Fibroblast of lung (primary cell): ENCODE results near the gene NMT1. TPM values are rescaled to one million over a fixed set of nuclear protein-coding genes. Genes with fewer than 3 reads are reported as not detected.

Experiments
- DNase-seq, 2 donors: peaks; one replicate each; pipeline versions ENCODE4 v3.0.0 to v3.0.0-alpha.2; 2010; ENCODE audit warnings: low read depth in 2 of 2
- H2AFZ ChIP-seq: 2 replicates; pipeline ENCODE4 v1.5.1; 2012; ENCODE audit warnings: low read length, control low read depth, inconsistent platforms
- H3K27ac ChIP-seq: 2 replicates; pipeline ENCODE4 v1.5.1; 2011; ENCODE audit warnings: low read length, control low read depth; ENCODE audit not compliant: insufficient read depth
- H3K27me3 ChIP-seq: 2 replicates; pipeline ENCODE4 v1.5.1; 2011; ENCODE audit warnings: mild to moderate bottlenecking, low read length; ENCODE audit not compliant: control insufficient read depth, insufficient read depth
- H3K36me3 ChIP-seq: 2 replicates; pipeline ENCODE4 v1.5.1; 2011; ENCODE audit warnings: low read length; ENCODE audit not compliant: control insufficient read depth, insufficient read depth
- H3K4me1 ChIP-seq: 2 replicates; pipeline ENCODE4 v1.5.1; 2011; ENCODE audit warnings: low read length; ENCODE audit not compliant: control insufficient read depth, insufficient read depth; ENCODE audit errors: extremely low read depth
- H3K4me2 ChIP-seq: 2 replicates; pipeline ENCODE4 v1.5.1; 2011; ENCODE audit warnings: low read length, control low read depth; ENCODE audit not compliant: insufficient read depth; ENCODE audit errors: extremely low read depth
- H3K4me3 ChIP-seq, 4 experiments: fragments of 200-600 bp in 1 of 4; sonication (generic) in 1 of 4; replicated peaks in 1 of 4; 2 replicates each; pipeline ENCODE4 v1.5.1; 2011 to 2016; ENCODE audit warnings: low read length in 4 of 4, low read depth in 3 of 4, mild to moderate bottlenecking in 3 of 4, control low read depth in 2 of 4, inconsistent platforms in 1 of 4, mixed read lengths in 1 of 4; ENCODE audit not compliant: insufficient read depth in 1 of 4; ENCODE audit errors: control extremely low read depth in 1 of 4
- H3K79me2 ChIP-seq: 2 replicates; pipeline ENCODE4 v1.5.1; 2012; ENCODE audit warnings: mild to moderate bottlenecking, low read length, inconsistent platforms; ENCODE audit not compliant: control insufficient read depth, insufficient read depth
- H3K9ac ChIP-seq: 2 replicates; pipeline ENCODE4 v1.5.1; 2011; ENCODE audit warnings: mild to moderate bottlenecking, low read length, control low read depth; ENCODE audit not compliant: insufficient read depth
- H3K9me3 ChIP-seq: 2 replicates; pipeline ENCODE4 v1.5.1; 2012; ENCODE audit warnings: low read depth, low read length; ENCODE audit not compliant: control insufficient read depth, insufficient read depth
- H4K20me1 ChIP-seq: 2 replicates; pipeline ENCODE4 v1.5.1; 2011; ENCODE audit warnings: low read length; ENCODE audit not compliant: control insufficient read depth, insufficient read depth; ENCODE audit errors: extremely low read depth
- EZH2 ChIP-seq: IDR thresholded peaks from 2 replicates; pipeline ENCODE4 v1.5.1; 2012; ENCODE audit warnings: low read length, control low read depth, mild to moderate bottlenecking; ENCODE audit errors: missing control alignments
- polyA plus RNA-seq, 2 donors: library from polyadenylated mRNA; depleted of rRNA in 1 of 2; stranded (reverse) in 1 of 2; unstranded in 1 of 2; fragments of >200 nt; gene quantifications; 2 replicates each; pipeline ENCODE4 v1.2.1, GENCODE V29; 2011 to 2012; ENCODE audit warnings: missing spikeins in 1 of 2
- total RNA-seq: library from RNA; depleted of rRNA; stranded (reverse); fragments of >200 nt; gene quantifications from 2 replicates; pipeline ENCODE4 v1.2.1, GENCODE V29; 2014
- TF ChIP-seq, protein P1 (sequence below), 2 donors: IDR thresholded peaks in 1 of 2; conservative IDR thresholded peaks in 1 of 2; 1 replicate in 1 of 2; 2 replicates in 1 of 2; pipeline ENCODE4 v1.5.1; 2011 to 2012; ENCODE audit warnings: low read length in 2 of 2, control low read depth in 1 of 2, inconsistent platforms in 1 of 2, low read depth in 1 of 2, mild to moderate bottlenecking in 1 of 2

The NMT1 gene
- total and polyA plus RNA-seq, 2 donors (not counting 1 experiment from before 2014, with no cell fraction given), result 46.2 to 124 TPM

DNA sequence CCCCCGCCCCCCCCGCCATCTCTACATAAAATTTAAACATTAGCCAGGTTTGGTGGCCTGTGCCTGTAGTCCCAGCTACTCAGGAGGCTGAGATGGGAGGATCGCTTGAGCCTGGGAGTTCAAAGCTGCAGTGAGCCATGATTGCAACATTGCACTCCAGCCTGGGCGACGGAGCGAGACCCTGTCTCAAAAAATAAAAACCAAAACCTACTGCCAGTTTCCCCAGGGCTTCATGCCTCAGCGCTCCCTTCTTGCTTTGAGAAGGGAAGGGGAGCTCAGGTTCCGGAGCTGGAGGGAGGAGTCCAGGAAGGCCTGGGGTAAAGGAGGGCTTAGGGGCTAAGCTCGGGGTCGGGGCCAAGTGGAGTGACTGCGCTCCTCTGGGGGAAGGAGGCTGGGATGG lies 50.7 kb downstream of the NMT1 start:
- Histone ChIP-seq H3K9ac (no peak overlapping the region), H3K36me3 (peaks cover 19% of the 10 kb centered on the region), H3K4me3 (no peak overlapping the region), H3K27me3 (no peaks in the 10 kb centered on the region), H4K20me1 (no peaks in the 10 kb centered on the region), H3K4me1 (no peaks in the 10 kb centered on the region), H3K79me2 (no peaks in the 10 kb centered on the region), H2AFZ (no peak overlapping the region), H3K9me3 (no peaks in the 10 kb centered on the region), H3K27ac (no peak overlapping the region), H3K4me2 (no peak overlapping the region)
- no peak for DNase-seq
- TF ChIP-seq, protein P1, sequence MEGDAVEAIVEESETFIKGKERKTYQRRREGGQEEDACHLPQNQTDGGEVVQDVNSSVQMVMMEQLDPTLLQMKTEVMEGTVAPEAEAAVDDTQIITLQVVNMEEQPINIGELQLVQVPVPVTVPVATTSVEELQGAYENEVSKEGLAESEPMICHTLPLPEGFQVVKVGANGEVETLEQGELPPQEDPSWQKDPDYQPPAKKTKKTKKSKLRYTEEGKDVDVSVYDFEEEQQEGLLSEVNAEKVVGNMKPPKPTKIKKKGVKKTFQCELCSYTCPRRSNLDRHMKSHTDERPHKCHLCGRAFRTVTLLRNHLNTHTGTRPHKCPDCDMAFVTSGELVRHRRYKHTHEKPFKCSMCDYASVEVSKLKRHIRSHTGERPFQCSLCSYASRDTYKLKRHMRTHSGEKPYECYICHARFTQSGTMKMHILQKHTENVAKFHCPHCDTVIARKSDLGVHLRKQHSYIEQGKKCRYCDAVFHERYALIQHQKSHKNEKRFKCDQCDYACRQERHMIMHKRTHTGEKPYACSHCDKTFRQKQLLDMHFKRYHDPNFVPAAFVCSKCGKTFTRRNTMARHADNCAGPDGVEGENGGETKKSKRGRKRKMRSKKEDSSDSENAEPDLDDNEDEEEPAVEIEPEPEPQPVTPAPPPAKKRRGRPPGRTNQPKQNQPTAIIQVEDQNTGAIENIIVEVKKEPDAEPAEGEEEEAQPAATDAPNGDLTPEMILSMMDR (conservative IDR thresholded peaks at IDR 0.05 in 1 of 2, IDR thresholded peaks at IDR 0.05 in 1 of 2; ENCODE audit: low read depth in 1 of 2, low read length in 2 of 2), result no peak
- no peak for TF ChIP-seq EZH2

DNA sequence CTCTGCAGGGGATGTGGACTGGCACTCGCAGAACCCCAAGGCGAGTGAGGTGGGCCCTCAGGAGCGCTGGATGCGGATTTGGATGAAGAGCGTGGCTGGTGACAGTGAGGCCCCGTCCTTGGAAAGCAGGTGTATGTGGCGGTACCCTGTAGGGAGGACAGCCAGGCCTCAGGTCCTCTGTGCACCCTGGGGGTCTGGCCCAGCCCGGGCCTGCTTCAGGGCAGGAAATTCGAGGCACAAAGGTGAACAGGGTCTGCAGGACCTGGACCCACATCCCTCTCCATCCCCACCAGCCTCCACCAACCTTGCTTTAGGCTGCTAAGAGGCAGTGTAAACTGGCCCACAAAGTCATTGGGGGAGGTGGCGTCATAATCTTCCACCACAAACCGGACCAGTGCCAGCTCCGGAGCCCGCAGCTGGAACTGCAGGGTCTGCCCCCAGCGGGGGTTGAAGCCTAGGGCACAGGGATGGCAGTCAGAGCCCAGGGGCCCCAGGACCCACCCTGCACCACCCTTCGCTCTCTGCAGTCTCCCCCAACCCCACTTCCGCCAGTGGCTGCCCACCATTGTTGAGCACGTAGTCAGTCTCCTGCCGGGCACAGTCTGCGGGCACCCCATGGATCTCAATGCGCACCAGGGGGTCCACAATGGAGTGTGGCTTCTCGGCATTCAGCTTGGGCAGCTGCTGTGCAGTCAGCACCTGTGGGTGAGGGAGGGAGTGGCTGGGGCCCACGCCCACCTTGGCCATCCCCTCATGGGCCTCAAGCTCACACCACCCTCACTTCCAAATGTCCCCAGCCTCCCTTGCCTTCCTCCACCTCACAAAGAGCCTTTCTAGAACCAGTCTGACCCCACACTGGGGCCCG lies 51.7 kb downstream of the NMT1 start:
- Histone ChIP-seq H3K9ac (no peak overlapping the region), H3K27me3 (no peaks in the 10 kb centered on the region), H3K4me2 (no peak overlapping the region), H2AFZ (no peak overlapping the region), H3K36me3 (peaks cover 19% of the 10 kb centered on the region), H4K20me1 (no peaks in the 10 kb centered on the region), H3K79me2 (no peaks in the 10 kb centered on the region), H3K4me3 (no peak overlapping the region), H3K4me1 (no peaks in the 10 kb centered on the region), H3K9me3 (no peaks in the 10 kb centered on the region), H3K27ac (no peak overlapping the region)
- DNase-seq, result no peak
- TF ChIP-seq, protein P1 (conservative IDR thresholded peaks at IDR 0.05 in 1 of 2, IDR thresholded peaks at IDR 0.05 in 1 of 2; ENCODE audit: low read depth in 1 of 2, low read length in 2 of 2), result no peak
- no peak for TF ChIP-seq EZH2

DNA sequence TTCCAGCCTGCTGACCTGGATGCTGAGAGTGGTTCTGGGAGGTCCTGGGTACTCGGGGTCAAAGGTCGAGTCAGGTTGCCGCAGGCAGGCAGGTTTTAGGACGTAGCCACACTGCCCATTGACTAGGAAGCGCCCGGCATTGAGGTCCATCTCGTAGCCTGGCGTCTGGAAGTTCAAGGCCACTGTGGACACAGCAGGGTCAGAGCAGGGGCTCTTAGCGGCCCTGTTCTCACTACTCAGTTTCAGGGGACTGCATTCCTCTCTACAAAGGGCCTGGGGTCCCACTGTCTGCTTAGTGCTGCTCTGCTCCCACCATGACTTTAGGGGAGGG lies 52.3 kb downstream of the NMT1 start:
- Histone ChIP-seq H3K36me3 (peaks cover 22% of the 10 kb centered on the region), H3K27ac (no peak overlapping the region), H3K79me2 (no peaks in the 10 kb centered on the region), H2AFZ (no peak overlapping the region), H3K9me3 (no peaks in the 10 kb centered on the region), H3K4me3 (no peak overlapping the region), H3K27me3 (no peaks in the 10 kb centered on the region), H3K4me2 (no peak overlapping the region), H3K9ac (no peak overlapping the region), H4K20me1 (no peaks in the 10 kb centered on the region), H3K4me1 (no peaks in the 10 kb centered on the region)
- no peak for DNase-seq
- TF ChIP-seq, protein P1 (conservative IDR thresholded peaks at IDR 0.05 in 1 of 2, IDR thresholded peaks at IDR 0.05 in 1 of 2; ENCODE audit: low read depth in 1 of 2, low read length in 2 of 2), result no peak
- no peak for TF ChIP-seq EZH2
